HG03558 (cell line): ENCODE measurements around the gene DENND6A.
"Not testable (repeated sequence)": the region's sequence is repeated elsewhere in the genome, so short reads cannot be mapped to it uniquely, and the experiment has no call there.

ENCODE experiments used
- ATAC-seq: cut with Tn5 transposase; IDR thresholded peaks from one replicate; pipeline ENCODE4 v1.9.1; 2021; ENCODE audit warnings: moderate number of reproducible peaks; ENCODE audit not compliant: unreplicated experiment; ENCODE audit errors: extremely low read depth

DENND6A gene

DNA sequence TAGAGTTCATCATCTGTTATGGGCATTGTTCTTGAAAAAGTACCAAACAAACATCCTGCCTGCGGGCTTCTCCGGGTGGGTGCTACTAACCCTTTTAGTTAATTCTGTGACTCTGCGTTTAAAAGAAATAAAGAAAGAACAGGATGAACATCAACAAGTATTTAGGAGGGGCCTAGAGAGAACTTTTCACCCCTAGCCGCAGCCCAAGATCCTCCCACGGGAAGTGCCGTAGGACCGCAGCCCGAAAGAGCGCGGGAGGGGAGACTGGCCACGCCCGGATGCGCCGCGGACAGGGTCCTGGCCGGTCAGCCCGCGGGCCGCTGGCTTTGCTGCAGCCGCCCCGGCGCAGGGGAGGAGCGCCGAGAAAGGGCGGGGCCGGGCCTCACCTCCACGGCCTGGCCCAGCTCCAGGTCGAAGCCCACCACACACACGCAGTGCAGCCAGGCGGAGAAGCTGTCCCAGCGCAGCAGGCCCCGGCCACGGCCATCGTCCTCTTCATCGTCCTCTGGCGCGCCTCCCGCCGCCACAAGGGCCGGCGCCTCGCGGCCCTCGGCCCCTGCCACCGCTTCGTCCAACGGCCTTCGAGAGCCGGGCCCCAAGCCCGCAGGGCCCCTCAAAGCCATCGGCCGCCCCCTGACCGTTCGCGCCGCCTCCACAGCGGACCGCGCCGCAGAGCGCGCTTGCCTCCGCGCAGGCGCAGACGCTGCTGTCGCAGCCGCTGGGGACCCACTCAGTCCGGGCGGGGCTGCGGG, at the start of gene DENND6A:
Gene DENND6A (minus strand): TSS at position 682 of the 752 bp plus-strand sequence. CDS start 59 bp downstream, at position 623.
- ATAC-seq, result peak; percentile 47

DNA sequence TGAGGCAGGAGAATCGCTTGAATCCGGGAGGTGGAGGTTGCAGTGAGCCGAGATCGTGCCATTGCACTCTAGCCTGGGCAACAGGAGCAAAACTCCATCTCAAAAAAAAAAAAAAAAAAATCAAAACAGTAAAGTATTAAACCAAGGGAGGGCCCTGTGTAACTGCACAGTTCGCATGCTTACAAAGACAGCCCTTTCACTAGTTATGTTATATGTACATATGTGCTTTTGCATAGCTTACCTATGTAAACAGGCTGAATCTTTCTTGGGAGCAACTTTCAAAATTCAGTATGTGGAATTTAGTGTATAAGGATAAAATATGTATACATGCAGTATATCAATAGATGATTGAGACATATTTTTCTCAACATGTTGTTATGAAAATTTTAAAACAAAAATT, 47.1 kb upstream of the DENND6A start:
- no peak for ATAC-seq

DNA sequence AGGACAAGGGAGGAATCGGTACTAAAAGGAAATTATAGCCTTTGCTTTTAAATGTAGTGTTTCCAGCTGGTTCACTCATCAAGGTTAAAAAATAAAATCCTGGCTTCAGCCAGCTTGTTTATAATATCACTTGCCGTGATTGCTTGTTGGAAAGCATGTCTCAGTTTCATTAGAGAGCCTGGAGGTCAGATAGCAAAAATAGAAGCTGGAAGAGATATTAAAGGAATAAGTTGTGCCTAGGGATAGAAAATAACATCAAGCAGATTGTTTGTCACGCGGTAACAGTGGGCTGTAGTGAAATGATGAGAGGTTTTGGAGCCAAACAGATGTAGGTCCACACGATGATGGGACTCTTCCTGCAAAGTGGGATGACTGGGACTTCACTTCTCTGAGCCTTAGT, 45.5 kb upstream of the DENND6A start:
- no peak for ATAC-seq

DNA sequence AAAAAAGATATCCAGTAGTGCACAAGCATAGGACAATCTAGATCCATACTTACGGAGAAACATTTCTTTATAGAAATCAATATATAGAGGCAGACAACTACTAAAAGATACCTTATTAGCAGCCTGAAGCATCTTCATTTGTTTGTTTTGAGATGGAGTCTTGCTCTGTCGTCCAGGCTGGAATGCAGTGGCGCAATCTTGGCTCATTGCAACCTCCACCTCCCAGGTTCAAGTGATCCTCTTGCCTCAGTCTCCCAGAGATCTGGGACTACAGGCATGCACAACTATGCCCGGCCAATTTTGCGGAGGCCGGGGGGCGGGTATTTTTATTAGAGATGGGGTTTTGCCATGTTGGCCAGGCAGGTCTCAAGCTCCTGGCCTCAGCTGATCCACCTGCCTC, 45.0 kb upstream of the DENND6A start:
- ATAC-seq, result no peak

GRCh38 chr3:57735405-57735804, 42.5 kb upstream of the DENND6A start:
- ATAC-seq, result no peak

- no peak for ATAC-seq
These were observed 40.9 kb upstream of the DENND6A start for GRCh38 chr3:57733790-57734189.

DNA sequence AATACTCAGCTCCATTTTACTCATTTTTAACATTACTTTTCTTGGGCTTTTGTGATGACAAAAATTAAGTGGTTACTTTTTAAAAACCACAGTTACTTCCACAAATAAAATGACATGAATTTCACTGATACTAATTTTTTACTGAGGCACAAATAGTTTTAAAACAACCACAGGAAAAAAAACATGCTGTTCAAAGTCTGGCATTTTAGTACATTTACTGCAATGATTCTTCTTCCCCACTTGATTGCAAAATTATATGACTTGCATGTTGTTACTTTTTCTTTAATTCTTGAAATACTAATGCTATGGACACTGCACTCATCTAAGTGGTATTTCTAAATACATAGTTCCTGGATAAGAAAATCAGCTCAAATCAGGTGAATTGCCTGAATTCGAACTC, 38.4 kb upstream of the DENND6A start:
- ATAC-seq, result no peak

- ATAC-seq, result no peak
These were observed 37.8 kb upstream of the DENND6A start for GRCh38 chr3:57730682-57731081.

DNA sequence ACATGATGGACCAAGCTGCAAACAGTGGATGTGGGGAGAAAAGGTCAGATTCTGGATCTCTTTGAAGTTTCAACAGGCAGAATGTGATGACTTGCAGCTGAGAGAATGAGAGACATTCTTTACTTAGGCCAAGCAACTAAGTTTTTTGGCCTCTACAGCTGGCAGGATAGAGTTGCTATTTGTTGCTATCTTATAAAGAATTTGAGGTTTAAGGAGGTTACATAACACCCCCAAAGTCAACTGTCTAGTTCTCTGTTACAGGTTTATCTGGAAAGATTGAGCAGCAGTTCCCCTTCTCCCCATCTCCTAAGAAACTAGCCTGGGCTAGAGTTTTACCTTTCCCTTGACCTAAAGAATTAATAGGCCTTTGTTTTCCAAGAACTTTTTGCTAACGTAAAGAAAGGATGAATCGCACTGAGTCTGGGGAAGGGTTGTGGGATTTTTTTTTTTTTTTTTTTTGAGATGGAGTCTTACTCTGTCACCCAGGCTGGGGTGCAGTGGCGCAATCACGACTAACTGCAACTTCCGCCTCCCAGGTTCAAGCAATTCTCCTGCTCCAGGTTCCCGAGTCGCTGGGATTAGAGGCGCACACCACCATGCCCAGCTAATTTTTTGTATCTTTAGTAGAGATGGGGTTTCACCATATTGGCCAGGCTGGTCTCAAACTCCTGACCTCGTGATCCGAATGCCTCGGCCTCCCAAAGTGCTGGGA, 36.6 kb upstream of the DENND6A start:
- no peak for ATAC-seq

DNA sequence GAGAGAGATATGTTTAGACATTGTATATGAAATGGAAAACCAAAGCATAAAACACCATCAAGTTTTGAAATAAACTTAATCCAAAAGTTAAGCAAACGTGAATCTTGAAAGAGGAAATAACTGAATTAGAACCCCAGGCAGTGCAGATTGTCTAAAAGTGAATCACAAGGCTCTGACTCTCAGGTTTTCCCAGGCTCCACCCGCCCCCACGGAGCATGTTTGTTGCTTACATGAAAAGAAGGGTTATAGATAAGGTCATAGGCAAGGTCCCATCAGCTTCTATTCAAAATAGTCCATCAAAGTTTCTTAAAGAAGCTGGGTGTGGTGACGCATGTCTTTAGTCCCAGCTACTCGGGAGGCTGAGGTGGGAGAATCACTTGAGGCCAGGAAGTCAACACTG, 34.2 kb upstream of the DENND6A start:
- ATAC-seq, result no peak

DNA sequence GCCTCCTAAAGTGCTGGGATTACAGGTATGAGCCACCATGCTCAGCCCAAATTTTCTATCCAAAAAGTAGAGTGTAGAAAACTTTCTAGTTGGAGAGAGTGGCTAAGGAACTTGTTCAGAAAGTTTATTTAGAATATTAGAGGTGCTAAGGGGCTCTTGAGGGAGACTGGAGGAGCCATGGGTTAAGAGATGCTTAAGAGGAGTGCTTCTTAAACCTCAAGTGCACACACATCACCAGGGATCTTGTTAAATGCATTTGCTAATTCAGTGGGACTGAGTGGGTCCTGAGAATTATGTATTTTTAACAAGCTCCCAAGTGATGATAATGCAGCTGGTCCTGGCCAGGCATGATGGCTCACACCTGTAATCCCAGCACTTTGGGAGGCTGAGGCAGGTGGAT, 33.5 kb upstream of the DENND6A start:
- no peak for ATAC-seq

DNA sequence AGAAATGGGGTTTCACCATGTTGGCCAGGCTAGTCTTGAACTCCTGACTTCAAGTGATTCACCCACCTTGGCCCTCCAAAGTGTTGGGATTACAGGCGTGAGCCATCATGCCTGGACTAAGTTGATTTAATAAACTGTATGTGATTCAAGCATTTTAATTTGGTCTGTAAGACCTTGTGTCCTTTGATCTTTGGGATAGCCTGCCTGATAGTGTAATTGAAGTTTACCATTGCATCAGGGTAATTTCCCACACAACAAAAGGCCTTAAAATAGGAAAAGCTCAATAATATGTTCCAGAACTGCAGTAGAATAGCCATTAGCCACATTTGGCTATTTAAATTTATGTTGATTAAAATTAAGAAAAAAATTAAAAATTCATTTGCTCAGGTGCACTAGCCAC, 25.2 kb upstream of the DENND6A start:
- ATAC-seq, result no peak

DNA sequence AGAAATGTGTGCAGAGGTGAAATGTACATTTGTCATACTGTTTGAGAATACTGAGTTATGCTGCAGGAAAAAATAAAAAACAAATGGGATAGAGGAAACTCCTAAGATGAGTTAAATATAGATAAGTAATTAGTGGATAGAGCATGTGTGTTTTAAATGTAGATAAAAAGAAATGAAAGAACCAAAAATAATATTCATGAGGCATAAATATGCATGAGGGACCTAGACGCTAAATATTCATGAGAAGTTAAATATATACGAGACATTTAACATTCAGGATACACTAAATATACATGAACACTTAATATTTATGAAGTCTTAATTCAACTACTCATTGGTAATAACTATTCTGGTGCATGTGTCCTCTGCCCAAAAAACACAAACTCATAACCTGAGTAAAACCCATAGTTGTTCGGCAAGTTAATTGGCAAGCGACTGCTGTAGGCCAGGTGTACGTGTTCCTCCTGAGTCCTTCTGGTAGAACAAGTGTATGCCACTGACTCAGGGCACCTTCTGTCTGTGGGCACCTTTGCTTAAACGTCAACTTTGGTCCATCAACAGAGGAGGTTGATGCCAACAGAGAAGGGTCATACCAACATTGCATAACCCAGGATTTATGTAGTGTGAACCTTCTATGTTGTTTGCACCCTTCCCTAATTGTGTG, 24.5 kb upstream of the DENND6A start:
- ATAC-seq, result no peak

- no peak for ATAC-seq
These were observed 22.8 kb upstream of the DENND6A start for GRCh38 chr3:57715686-57716085.

DNA sequence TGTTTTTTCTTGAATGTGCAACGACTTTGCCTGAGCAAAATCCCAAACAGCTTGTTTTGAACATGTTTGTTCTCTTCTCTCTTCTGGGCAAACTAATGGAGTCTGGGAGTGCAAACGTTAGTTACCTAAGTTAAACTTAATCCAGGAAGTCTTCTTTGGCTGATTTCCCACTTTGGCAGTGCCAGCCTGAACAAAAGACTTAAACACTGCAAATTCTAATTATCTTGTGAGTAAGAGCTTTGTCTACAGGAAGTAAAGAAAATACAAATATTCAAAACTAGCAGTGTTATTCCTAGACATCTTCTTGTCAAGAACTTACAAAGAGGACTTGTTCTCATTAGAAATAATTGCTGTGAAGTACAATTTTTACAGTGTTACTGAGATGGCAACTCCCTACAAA, 16.7 kb upstream of the DENND6A start:
- no peak for ATAC-seq

GRCh38 chr3:57709031-57709430, 16.2 kb upstream of the DENND6A start:
- no peak for ATAC-seq

DNA sequence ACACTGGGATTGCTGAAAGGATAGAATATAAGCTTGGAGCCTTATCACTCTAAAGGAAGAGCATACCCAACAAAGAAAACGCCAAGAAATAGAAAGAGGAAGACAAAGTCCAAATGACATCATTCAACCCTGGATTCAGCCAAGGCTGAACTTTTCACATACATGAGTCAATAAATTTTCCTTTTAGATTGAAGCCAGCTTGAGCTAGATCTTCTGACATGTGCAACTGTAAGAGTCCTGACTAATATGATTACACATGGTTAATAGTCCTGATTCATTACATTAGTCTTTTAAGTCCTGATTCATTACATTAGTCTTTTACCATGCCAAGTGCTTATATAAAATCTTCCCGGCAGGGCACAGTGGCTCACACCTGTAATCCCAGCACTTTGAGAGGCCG, 13.6 kb upstream of the DENND6A start:
- ATAC-seq, result no peak

DNA sequence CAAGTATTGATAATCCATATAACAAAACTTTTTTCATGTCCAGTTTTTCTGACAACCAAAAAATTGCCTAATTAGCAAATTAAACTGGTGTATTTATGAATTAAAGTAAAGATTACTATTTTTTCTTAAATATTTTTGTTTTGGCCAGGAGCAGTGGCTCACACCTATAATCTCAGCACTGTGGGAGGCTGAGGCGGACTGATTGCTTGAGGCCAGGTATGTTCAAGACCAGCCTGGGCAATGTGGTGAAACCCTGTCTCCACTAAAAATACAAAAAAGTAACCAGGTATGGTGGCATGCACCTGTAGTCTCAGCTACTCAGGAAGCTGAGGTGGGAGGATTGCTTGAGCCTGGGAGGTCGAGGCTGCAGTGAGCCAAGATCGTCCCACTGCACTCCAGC, 12.5 kb upstream of the DENND6A start:
- not testable (repeated sequence) for ATAC-seq

GRCh38 chr3:57701781-57702180, 8.9 kb upstream of the DENND6A start:
- ATAC-seq, result no peak

DNA sequence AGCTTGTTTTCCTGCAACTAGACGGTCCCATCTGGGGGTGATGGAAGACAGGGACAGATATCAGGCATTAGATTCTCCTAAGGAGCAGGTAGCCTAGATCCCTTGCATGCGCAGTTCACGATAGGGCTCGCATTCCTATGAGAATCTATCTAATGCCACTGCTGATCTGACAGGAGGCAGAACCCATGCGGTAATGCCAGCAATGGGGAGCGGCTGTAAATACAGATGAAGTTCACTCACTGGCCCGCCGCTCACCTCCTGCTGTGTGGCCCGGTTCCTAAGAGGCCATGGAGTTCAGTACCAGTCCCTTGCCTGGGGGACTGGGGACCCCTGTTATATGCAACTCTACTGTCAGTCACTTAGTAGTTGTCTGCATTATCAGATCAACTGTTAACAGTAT, 7.9 kb upstream of the DENND6A start:
- no peak for ATAC-seq

DNA sequence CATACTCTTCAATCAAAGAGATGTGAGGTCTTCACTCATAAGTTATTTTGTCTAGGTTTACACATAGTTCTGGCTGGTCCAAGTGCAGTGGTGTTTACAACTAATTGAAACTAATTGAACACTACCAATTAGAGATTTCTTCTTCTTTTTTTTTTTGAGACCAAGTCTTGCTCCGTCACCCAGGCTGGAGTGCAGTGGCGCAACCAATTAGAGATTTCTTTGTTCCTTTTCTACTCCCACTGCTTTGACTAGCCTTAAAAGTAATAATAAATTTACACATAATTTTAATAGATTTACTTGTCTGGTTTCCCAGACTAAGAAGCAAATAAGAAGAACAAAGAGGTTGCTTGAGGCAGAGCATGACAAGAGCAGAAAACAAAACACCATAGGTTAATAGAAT, 6.7 kb upstream of the DENND6A start:
- ATAC-seq, result no peak
